Measurements from ENCODE around the gene STK39. TPM values are rescaled to one million over a fixed set of nuclear protein-coding genes. Genes with fewer than 3 reads are reported as not detected.

Gene STK39
- total RNA-seq, 1 donor from 2014 or later, result 14.3 TPM

GRCh38 chr2:167943897-167944296 lies 303.5 kb downstream of the STK39 start:
- Mint-ChIP-seq H3K9me3 (ENCODE audit: unreplicated experiment) (no peaks in the 10 kb centered on the region), H3K27me3 (ENCODE audit: unreplicated experiment) (no peaks in the 10 kb centered on the region), H3K4me1 (ENCODE audit: unreplicated experiment) (no peaks in the 10 kb centered on the region), H3K4me3 (ENCODE audit: unreplicated experiment) (no peak overlapping the region), H3K27ac (ENCODE audit: unreplicated experiment) (no peak overlapping the region), H3K36me3 (ENCODE audit: low read depth, unreplicated experiment) (no peaks in the 10 kb centered on the region)
- no peak for DNase-seq (ENCODE audit: low spot score)
- TF ChIP-seq CTCF (IDR thresholded peaks at IDR 0.05; ENCODE audit: unreplicated experiment), result no peak

DNA sequence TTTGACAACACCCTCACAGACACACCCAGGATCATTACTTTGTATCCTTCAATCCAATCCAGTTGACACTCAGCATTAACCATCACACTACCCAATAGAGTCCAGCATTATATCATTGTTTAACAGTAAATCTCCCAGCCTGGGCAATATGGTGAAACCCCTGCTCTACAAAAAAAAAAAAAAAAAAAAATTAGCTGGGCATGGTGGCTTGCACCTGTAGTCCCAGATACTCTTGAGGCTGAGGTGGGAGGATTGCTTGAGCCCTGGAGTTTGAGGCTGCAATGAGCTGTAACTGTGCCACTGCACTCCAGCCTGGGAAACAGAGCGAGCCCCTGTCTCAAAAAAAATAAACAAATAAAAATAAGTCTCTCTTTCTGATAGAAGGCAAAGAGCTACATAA lies 304.0 kb downstream of the STK39 start:
- no peak for DNase-seq (ENCODE audit: low spot score)
- TF ChIP-seq CTCF (IDR thresholded peaks at IDR 0.05; ENCODE audit: unreplicated experiment), result no peak
- H3K27me3 Mint-ChIP-seq (ENCODE audit: unreplicated experiment), result no peaks in the 10 kb centered on the region
- H3K9me3 Mint-ChIP-seq (ENCODE audit: unreplicated experiment), result no peaks in the 10 kb centered on the region
- H3K36me3 Mint-ChIP-seq (ENCODE audit: low read depth, unreplicated experiment), result no peaks in the 10 kb centered on the region
- H3K4me1 Mint-ChIP-seq (ENCODE audit: unreplicated experiment), result no peaks in the 10 kb centered on the region
- H3K4me3 Mint-ChIP-seq (ENCODE audit: unreplicated experiment), result no peak overlapping the region
- H3K27ac Mint-ChIP-seq (ENCODE audit: unreplicated experiment), result no peak overlapping the region

DNA sequence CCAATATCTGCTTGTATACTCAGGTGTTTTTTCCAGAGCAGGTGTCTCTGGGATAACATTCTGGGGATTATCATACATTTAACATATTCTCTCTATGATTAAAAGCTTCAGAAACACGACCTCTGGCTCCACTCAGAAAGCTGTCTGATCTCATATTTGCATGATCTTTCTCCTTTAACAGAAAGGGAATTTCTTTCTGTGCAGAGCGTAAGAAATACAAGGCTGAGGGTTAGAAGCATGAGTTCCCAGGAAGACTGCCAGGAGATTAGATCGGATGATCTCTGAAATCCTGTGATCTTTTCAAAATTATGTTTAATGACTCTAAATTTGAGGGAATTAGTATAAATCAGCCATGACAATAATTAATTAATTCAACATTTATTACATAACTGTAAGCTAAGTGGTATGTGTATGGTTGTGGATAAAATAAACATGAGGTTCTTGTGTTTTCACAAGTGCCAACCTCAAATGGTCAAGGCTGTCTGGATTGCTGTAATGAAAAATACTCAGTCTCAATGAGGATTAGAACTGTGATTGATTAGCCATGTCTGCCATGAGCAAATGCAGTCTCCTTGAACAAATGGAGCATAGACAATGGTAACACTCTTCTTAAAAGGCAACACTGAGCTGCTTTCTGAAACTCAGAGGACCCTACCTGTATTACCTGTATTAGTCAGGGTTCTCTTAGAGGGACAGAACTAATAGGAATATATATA lies 304.9 kb downstream of the STK39 start:
- Mint-ChIP-seq H3K27ac (ENCODE audit: unreplicated experiment) (no peak overlapping the region), H3K36me3 (ENCODE audit: low read depth, unreplicated experiment) (no peaks in the 10 kb centered on the region), H3K9me3 (ENCODE audit: unreplicated experiment) (no peaks in the 10 kb centered on the region), H3K4me3 (ENCODE audit: unreplicated experiment) (no peak overlapping the region), H3K4me1 (ENCODE audit: unreplicated experiment) (no peaks in the 10 kb centered on the region), H3K27me3 (ENCODE audit: unreplicated experiment) (no peaks in the 10 kb centered on the region)
- DNase-seq (ENCODE audit: low spot score), result no peak
- TF ChIP-seq CTCF (IDR thresholded peaks at IDR 0.05; ENCODE audit: unreplicated experiment), result no peak

GRCh38 chr2:167941604-167942003 lies 305.8 kb downstream of the STK39 start:
- Mint-ChIP-seq H3K9me3 (ENCODE audit: unreplicated experiment) (no peaks in the 10 kb centered on the region), H3K36me3 (ENCODE audit: low read depth, unreplicated experiment) (no peaks in the 10 kb centered on the region), H3K27ac (ENCODE audit: unreplicated experiment) (no peak overlapping the region), H3K4me3 (ENCODE audit: unreplicated experiment) (no peak overlapping the region), H3K27me3 (ENCODE audit: unreplicated experiment) (no peaks in the 10 kb centered on the region), H3K4me1 (ENCODE audit: unreplicated experiment) (no peaks in the 10 kb centered on the region)
- no peak for TF ChIP-seq CTCF (IDR thresholded peaks at IDR 0.05; ENCODE audit: unreplicated experiment)
- no peak for DNase-seq (ENCODE audit: low spot score)

- no peak overlapping the region for H3K27ac Mint-ChIP-seq (ENCODE audit: unreplicated experiment)
- DNase-seq (ENCODE audit: low spot score), result no peak
- no peaks in the 10 kb centered on the region for H3K27me3 Mint-ChIP-seq (ENCODE audit: unreplicated experiment)
- no peak for TF ChIP-seq CTCF (IDR thresholded peaks at IDR 0.05; ENCODE audit: unreplicated experiment)
- no peaks in the 10 kb centered on the region for H3K36me3 Mint-ChIP-seq (ENCODE audit: low read depth, unreplicated experiment)
- no peaks in the 10 kb centered on the region for H3K9me3 Mint-ChIP-seq (ENCODE audit: unreplicated experiment)
- no peak overlapping the region for H3K4me3 Mint-ChIP-seq (ENCODE audit: unreplicated experiment)
- no peaks in the 10 kb centered on the region for H3K4me1 Mint-ChIP-seq (ENCODE audit: unreplicated experiment)
Measured at GRCh38 chr2:167940734-167941507, 306.5 kb downstream of the STK39 start.
